GM21723 (cell line): ENCODE results near the gene MAML1.

Experiments used
- ATAC-seq: cut with Tn5 transposase; IDR thresholded peaks from one replicate; pipeline ENCODE4 v1.9.1; 2021; ENCODE audit warnings: mild to moderate bottlenecking, moderate library complexity; ENCODE audit not compliant: unreplicated experiment

The MAML1 gene

GRCh38 chr5:179802207-179802883 lies 69.7 kb downstream of the MAML1 start:
- ATAC-seq: no peak

- ATAC-seq: no peak
These were observed 70.4 kb downstream of the MAML1 start for GRCh38 chr5:179802950-179803562.

GRCh38 chr5:179803651-179804554 lies 71.3 kb downstream of the MAML1 start:
- no peak for ATAC-seq

GRCh38 chr5:179804555-179804947 lies 71.9 kb downstream of the MAML1 start:
- ATAC-seq: no peak

- ATAC-seq: no peak
These were observed 72.5 kb downstream of the MAML1 start for GRCh38 chr5:179805070-179805528.

GRCh38 chr5:179805529-179806249 lies 73.1 kb downstream of the MAML1 start:
- ATAC-seq: peak; percentile 29

- peak; percentile 75 for ATAC-seq
These were observed 73.8 kb downstream of the MAML1 start, which contains the start of gene MGAT4B for GRCh38 chr5:179806250-179807048. Gene MGAT4B, minus strand, starts transcription at chr5:179806866. Its CDS starts 283 bp downstream, at chr5:179806583.

- ATAC-seq: no peak
These were observed 79.7 kb downstream of the MAML1 start for GRCh38 chr5:179812135-179812825.

GRCh38 chr5:179812997-179813607 lies 80.5 kb downstream of the MAML1 start:
- ATAC-seq: no peak

- ATAC-seq: no peak
These were observed 81.5 kb downstream of the MAML1 start for GRCh38 chr5:179814090-179814489.

- no peak for ATAC-seq
These were observed 83.0 kb downstream of the MAML1 start for GRCh38 chr5:179815491-179816249.

GRCh38 chr5:179816401-179816795 lies 83.8 kb downstream of the MAML1 start:
- no peak for ATAC-seq

GRCh38 chr5:179816796-179817469 lies 84.3 kb downstream of the MAML1 start:
- no peak for ATAC-seq

- ATAC-seq: no peak
These were observed 84.8 kb downstream of the MAML1 start for GRCh38 chr5:179817470-179817840.

GRCh38 chr5:179817890-179818745 lies 85.5 kb downstream of the MAML1 start:
- no peak for ATAC-seq

GRCh38 chr5:179818746-179819295 lies 86.2 kb downstream of the MAML1 start:
- peak; percentile 66 for ATAC-seq
